ENCODE measurements around the gene SHANK1. TPM values are rescaled to one million over a fixed set of nuclear protein-coding genes. Genes with fewer than 3 reads are reported as not detected.

SHANK1 gene
- total and polyA plus RNA-seq, 2 of the 13 experiments (the other 11 are each of a cell fraction or from before 2014, with no cell fraction given): not detected

DNA sequence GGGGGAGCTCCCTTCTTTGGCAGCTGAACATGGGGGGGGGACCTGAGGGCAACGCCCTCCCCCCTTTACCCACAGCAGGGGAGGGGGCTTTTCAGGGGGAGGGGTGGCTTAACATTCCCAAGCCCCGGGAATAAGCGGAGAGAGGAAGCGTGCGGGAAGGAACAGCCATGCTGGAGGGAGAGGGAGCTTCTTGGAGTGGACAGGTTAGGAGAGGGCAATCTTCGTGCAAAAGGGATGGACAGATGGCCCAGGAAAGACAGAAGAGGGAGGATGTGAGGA lies 59.6 kb downstream of the SHANK1 start:
- POLR2A ChIA-PET: no interaction called here
- TF ChIP-seq DPF2 (CRISPR knock-in tag; IDR thresholded peaks at IDR 0.05; ENCODE audit: borderline replicate concordance, low read depth) (no peak), ZNF782 (CRISPR knock-in tag; IDR thresholded peaks at IDR 0.05; ENCODE audit: borderline replicate concordance) (no peak), NR2F1 (CRISPR knock-in tag; IDR thresholded peaks at IDR 0.05) (no peak), ZNF143 (CRISPR knock-in tag; IDR thresholded peaks at IDR 0.05) (no peak), TOPORS (CRISPR knock-in tag; IDR thresholded peaks at IDR 0.05) (no peak), ASH2L (IDR thresholded peaks at IDR 0.05; ENCODE audit: insufficient read length, low read depth, low read length) (no peak), TCF7L2 (IDR thresholded peaks at IDR 0.05; ENCODE audit: low read depth, low read length) (no peak), TCF12 (IDR thresholded peaks at IDR 0.05) (no peak), TCF12 (CRISPR knock-in tag; IDR thresholded peaks at IDR 0.05) (no peak), ZIK1 (CRISPR knock-in tag; IDR thresholded peaks at IDR 0.05; ENCODE audit: borderline replicate concordance, low read depth) (no peak), SRY (CRISPR knock-in tag; IDR thresholded peaks at IDR 0.05) (no peak), AHR (CRISPR knock-in tag; IDR thresholded peaks at IDR 0.05) (no peak), ZBTB7A (CRISPR knock-in tag; IDR thresholded peaks at IDR 0.05) (no peak), ZNF543 (CRISPR knock-in tag; IDR thresholded peaks at IDR 0.05) (no peak), ZNF468 (CRISPR knock-in tag; IDR thresholded peaks at IDR 0.05) (no peak)
- TF ChIP-seq, protein P1, sequence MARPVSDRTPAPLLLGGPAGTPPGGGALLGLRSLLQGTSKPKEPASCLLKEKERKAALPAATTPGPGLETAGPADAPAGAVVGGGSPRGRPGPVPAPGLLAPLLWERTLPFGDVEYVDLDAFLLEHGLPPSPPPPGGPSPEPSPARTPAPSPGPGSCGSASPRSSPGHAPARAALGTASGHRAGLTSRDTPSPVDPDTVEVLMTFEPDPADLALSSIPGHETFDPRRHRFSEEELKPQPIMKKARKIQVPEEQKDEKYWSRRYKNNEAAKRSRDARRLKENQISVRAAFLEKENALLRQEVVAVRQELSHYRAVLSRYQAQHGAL (CRISPR knock-in tag; IDR thresholded peaks at IDR 0.05; ENCODE audit: not compliant biosample characterization): no peak
- Histone ChIP-seq H3K79me2 (ENCODE audit: insufficient read depth, low read length) (no peaks in the 10 kb centered on the region), H3K4me3 (replicated peaks in 1 of 3; ENCODE audit: insufficient read depth in 1 of 3, low read depth in 2 of 3, low read length in 3 of 3) (no peak overlapping the region), H3K4me1 (ENCODE audit: insufficient read depth, low read length) (no peaks in the 10 kb centered on the region), H4K20me1 (ENCODE audit: insufficient read depth, low read length) (no peaks in the 10 kb centered on the region), H3K27me3 (ENCODE audit: control insufficient read depth in 1 of 2, insufficient read depth in 2 of 2, low read length in 2 of 2) (0 out of 5 replicates have a peak, but pooled peaks cover 0 to 5% of the 10 kb centered on the region in 2 experiments), H3K9ac (ENCODE audit: insufficient read depth, low read depth, low read length) (no peak overlapping the region), H3K27ac (ENCODE audit: extremely low read length, insufficient read depth, low read length) (no peak overlapping the region), H3K9me3 (ENCODE audit: low read length) (peaks cover 1% of the 10 kb centered on the region; the same call in 1 of the 2 replicates), H2AFZ (ENCODE audit: low read length) (no peak overlapping the region), H3K4me2 (ENCODE audit: low read depth, low read length) (no peak overlapping the region), H3K36me3 (replicated peaks in 1 of 2; ENCODE audit: control insufficient read depth in 1 of 2, insufficient read depth in 2 of 2, low read length in 2 of 2) (no peaks in the 10 kb centered on the region)
- CTCF ChIA-PET (ENCODE audit: low intra/inter-chr PET ratio, low total read pairs): no interaction called here
- in situ Hi-C loops (cut with HindIII; ENCODE audit: extremely low pct_ligation_motif_present, low pct_unique_long_range_greater_than_20kb) (no loop called here), intact Hi-C loops (cut with micrococcal nuclease; ENCODE audit: unreplicated experiment) (no loop called here)
- ATAC-seq: no peak
- 51% methylated on average over 6 of the region's 6 CpGs for WGBS (ENCODE audit: low lambda C conversion rate)
- DNase-seq (ENCODE audit: low spot score): no peak
- no TSS peak for BruUV-seq (replicated peaks)
- FAIRE-seq: no peak

Measured in HepG2 (cell line).